ENCODE data around the gene DENND4A. TPM values are rescaled to one million over a fixed set of nuclear protein-coding genes. Genes with fewer than 3 reads are reported as not detected.

The DENND4A gene
- total RNA-seq, 1 experiment from 2014 or later, result 13.2 TPM

GRCh38 chr15:65759441-65759840, 32.7 kb downstream of the DENND4A start:
- Histone ChIP-seq H3K27ac (ENCODE audit: low read depth, low read length, poor library complexity, severe bottlenecking) (no peak overlapping the region), H3K4me1 (ENCODE audit: insufficient read depth, low read length, poor library complexity, severe bottlenecking) (no peaks in the 10 kb centered on the region), H3K9me3 (ENCODE audit: low read depth, low read length, poor library complexity, severe bottlenecking) (no peaks in the 10 kb centered on the region), H3K27me3 (replicated peaks; ENCODE audit: insufficient read depth, low read depth, low read length, poor library complexity) (no peaks in the 10 kb centered on the region), H3K36me3 (ENCODE audit: insufficient read depth, low read length, poor library complexity, severe bottlenecking) (no peaks in the 10 kb centered on the region), H3K4me3 (ENCODE audit: low read depth, low read length, poor library complexity, severe bottlenecking) (no peak overlapping the region)
- ChIA-PET POLR2A (ENCODE audit: low non-redundant PET) (no interaction called here), CTCF (no interaction called here)
- TF ChIP-seq CTCF (conservative IDR thresholded peaks at IDR 0.05; ENCODE audit: low read depth, low read length), result no peak
- no peak for TF ChIP-seq EZH2 (IDR thresholded peaks at IDR 0.05; ENCODE audit: borderline replicate concordance, low read depth, low read length, poor library complexity, severe bottlenecking)
- intact Hi-C loops (cut with micrococcal nuclease; ENCODE audit: unreplicated experiment), result no loop called here
- no TSS peak for BruUV-seq (replicated peaks)
- no peak for DNase-seq (ENCODE audit: low spot score)

GRCh38 chr15:65758242-65758641, 33.9 kb downstream of the DENND4A start:
- ChIA-PET CTCF (no interaction called here), POLR2A (ENCODE audit: low non-redundant PET) (no interaction called here)
- intact Hi-C loops (cut with micrococcal nuclease; ENCODE audit: unreplicated experiment), result no loop called here
- no peak for TF ChIP-seq EZH2 (IDR thresholded peaks at IDR 0.05; ENCODE audit: borderline replicate concordance, low read depth, low read length, poor library complexity, severe bottlenecking)
- TF ChIP-seq CTCF (conservative IDR thresholded peaks at IDR 0.05; ENCODE audit: low read depth, low read length), result no peak
- no peak for DNase-seq (ENCODE audit: low spot score)
- no peaks in the 10 kb centered on the region for H3K27me3 ChIP-seq (replicated peaks; ENCODE audit: insufficient read depth, low read depth, low read length, poor library complexity)
- H3K9me3 ChIP-seq (ENCODE audit: low read depth, low read length, poor library complexity, severe bottlenecking), result no peaks in the 10 kb centered on the region
- no peak overlapping the region for H3K4me3 ChIP-seq (ENCODE audit: low read depth, low read length, poor library complexity, severe bottlenecking)
- no peaks in the 10 kb centered on the region for H3K4me1 ChIP-seq (ENCODE audit: insufficient read depth, low read length, poor library complexity, severe bottlenecking)
- H3K27ac ChIP-seq (ENCODE audit: low read depth, low read length, poor library complexity, severe bottlenecking), result no peak overlapping the region
- no peaks in the 10 kb centered on the region for H3K36me3 ChIP-seq (ENCODE audit: insufficient read depth, low read length, poor library complexity, severe bottlenecking)
- no TSS peak for BruUV-seq (replicated peaks)

GRCh38 chr15:65757256-65757655, 34.8 kb downstream of the DENND4A start:
- no peaks in the 10 kb centered on the region for H3K36me3 ChIP-seq (ENCODE audit: insufficient read depth, low read length, poor library complexity, severe bottlenecking)
- no peak for TF ChIP-seq CTCF (conservative IDR thresholded peaks at IDR 0.05; ENCODE audit: low read depth, low read length)
- no peak for TF ChIP-seq EZH2 (IDR thresholded peaks at IDR 0.05; ENCODE audit: borderline replicate concordance, low read depth, low read length, poor library complexity, severe bottlenecking)
- H3K4me1 ChIP-seq (ENCODE audit: insufficient read depth, low read length, poor library complexity, severe bottlenecking), result no peaks in the 10 kb centered on the region
- H3K4me3 ChIP-seq (ENCODE audit: low read depth, low read length, poor library complexity, severe bottlenecking), result no peak overlapping the region
- ChIA-PET POLR2A (ENCODE audit: low non-redundant PET) (no interaction called here), CTCF (no interaction called here)
- H3K27ac ChIP-seq (ENCODE audit: low read depth, low read length, poor library complexity, severe bottlenecking), result no peak overlapping the region
- no peak for DNase-seq (ENCODE audit: low spot score)
- intact Hi-C loops (cut with micrococcal nuclease; ENCODE audit: unreplicated experiment), result no loop called here
- no peaks in the 10 kb centered on the region for H3K27me3 ChIP-seq (replicated peaks; ENCODE audit: insufficient read depth, low read depth, low read length, poor library complexity)
- no TSS peak for BruUV-seq (replicated peaks)
- no peaks in the 10 kb centered on the region for H3K9me3 ChIP-seq (ENCODE audit: low read depth, low read length, poor library complexity, severe bottlenecking)

Data from A673 (cell line).